Hepatocyte (in vitro differentiated cells): ENCODE results near the gene DISC1. TPM values are rescaled to one million over a fixed set of nuclear protein-coding genes. Genes with fewer than 3 reads are reported as not detected.
A peak's percentile ranks its signal among the peaks of the same experiment; 100 is the strongest.

Experiments
- DNase-seq: peaks from one replicate; pipeline ENCODE4 v3.0.0-alpha.2; 2016; ENCODE audit warnings: low spot score
- H2AFZ ChIP-seq: fragments of 200-600 bp; sonication (generic); 2 replicates; pipeline ENCODE4 v1.6.0; 2016; ENCODE audit warnings: antibody characterized with exemption, mild to moderate bottlenecking
- H3K27ac ChIP-seq: fragments of 200-600 bp; sonication (generic); 2 replicates; pipeline ENCODE4 v1.5.1; 2016; ENCODE audit warnings: mild to moderate bottlenecking
- H3K27me3 ChIP-seq: fragments of 200-600 bp; sonication (generic); 2 replicates; pipeline ENCODE4 v1.6.1; 2016
- H3K36me3 ChIP-seq: fragments of 200-600 bp; sonication (generic); replicated peaks from 2 replicates; pipeline ENCODE4 v1.5.1; 2016; ENCODE audit warnings: low read depth; ENCODE audit not compliant: insufficient read depth
- H3K4me1 ChIP-seq: fragments of 200-600 bp; sonication (generic); 2 replicates; pipeline ENCODE4 v1.5.1; 2016; ENCODE audit warnings: mild to moderate bottlenecking, moderate library complexity; ENCODE audit not compliant: insufficient read depth
- H3K4me2 ChIP-seq: fragments of 200-600 bp; sonication (generic); 2 replicates; pipeline ENCODE4 v1.6.0; 2016
- H3K4me3 ChIP-seq: fragments of 200-600 bp; sonication (generic); 2 replicates; pipeline ENCODE4 v1.5.1; 2016; ENCODE audit warnings: mild to moderate bottlenecking
- H3K79me2 ChIP-seq: fragments of 200-600 bp; sonication (generic); 2 replicates; pipeline ENCODE4 v1.6.0; 2017; ENCODE audit warnings: mild to moderate bottlenecking
- H3K9me2 ChIP-seq: fragments of 200-600 bp; sonication (generic); replicated peaks from 2 replicates; pipeline ENCODE4 v1.6.0; 2017; ENCODE audit warnings: mild to moderate bottlenecking; ENCODE audit not compliant: insufficient read depth
- H3K9me3 ChIP-seq: fragments of 200-600 bp; sonication (generic); 2 replicates; pipeline ENCODE4 v1.5.1; 2016; ENCODE audit warnings: low read depth, mild to moderate bottlenecking
- H4K20me1 ChIP-seq: fragments of 200-600 bp; sonication (generic); 2 replicates; pipeline ENCODE4 v1.6.0; 2016; ENCODE audit warnings: mild to moderate bottlenecking; ENCODE audit not compliant: insufficient read depth, poor library complexity, severe bottlenecking
- CTCF ChIP-seq: fragments of 200-600 bp; sonication (generic); IDR thresholded peaks from 2 replicates; pipeline ENCODE4 v1.5.1; 2016; ENCODE audit warnings: antibody characterized with exemption, mild to moderate bottlenecking; ENCODE audit not compliant: poor library complexity
- EZH2 ChIP-seq: fragments of 200-600 bp; sonication (generic); IDR thresholded peaks from 2 replicates; pipeline ENCODE4 v1.6.1; 2016; ENCODE audit warnings: antibody characterized with exemption, mild to moderate bottlenecking, borderline replicate concordance
- EZH2phosphoT487 ChIP-seq: fragments of 200-600 bp; sonication (generic); IDR thresholded peaks from one replicate; pipeline ENCODE4 v1.6.1; 2018; ENCODE audit warnings: antibody characterized with exemption, mild to moderate bottlenecking, low read depth, moderate library complexity; ENCODE audit not compliant: unreplicated experiment, severe bottlenecking
- WGBS: methylation state at CpG from one replicate; pipeline ENCODE4 v1.1.6; 2016; ENCODE audit warnings: low lambda C conversion rate; ENCODE audit errors: missing lambda C conversion rate; 5-methylcytosine and 5-hydroxymethylcytosine counted together
- polyA plus RNA-seq: library from polyadenylated mRNA; unstranded; fragments of >200 nt; fragmentation: Nextera tagmentation; extraction: Ambion mirVana; gene quantifications from 2 replicates; pipeline ENCODE4 v1.2.1, GENCODE V29; 2016
- total RNA-seq: library from RNA; depleted of rRNA; stranded (reverse); fragments of >200 nt; gene quantifications from 2 replicates; pipeline ENCODE4 v1.2.3, GENCODE V29; 2014

DISC1 gene
- total and polyA plus RNA-seq, 2 experiments from 2014 or later, result 3.0 to 4.7 TPM

GRCh38 chr1:231924180-231924579 lies 297.6 kb downstream of the DISC1 start:
- Histone ChIP-seq H3K4me3 (no peak overlapping the region), H3K9me3 (no peaks in the 10 kb centered on the region), H3K27ac (no peak overlapping the region), H3K79me2 (no peaks in the 10 kb centered on the region), H3K36me3 (no peaks in the 10 kb centered on the region), H3K4me2 (no peak overlapping the region), H3K4me1 (no peaks in the 10 kb centered on the region), H3K27me3 (no peaks in the 10 kb centered on the region), H4K20me1 (no peaks in the 10 kb centered on the region), H3K9me2 (no peaks in the 10 kb centered on the region), H2AFZ (no peak overlapping the region)
- 89% methylated on average over 7 of the region's 7 CpGs for WGBS
- no peak for DNase-seq
- TF ChIP-seq EZH2phosphoT487 (no peak), EZH2 (no peak), CTCF (no peak)

GRCh38 chr1:231925864-231926263 lies 299.3 kb downstream of the DISC1 start:
- Histone ChIP-seq H3K27ac (peak overlapping the region; percentile 7), H3K27me3 (no peaks in the 10 kb centered on the region), H3K36me3 (no peaks in the 10 kb centered on the region), H3K79me2 (no peaks in the 10 kb centered on the region), H3K4me3 (no peak overlapping the region), H3K4me1 (peaks cover 7% of the 10 kb centered on the region), H3K9me2 (no peaks in the 10 kb centered on the region), H4K20me1 (no peaks in the 10 kb centered on the region), H2AFZ (no peak overlapping the region), H3K4me2 (peak overlapping the region; percentile 19), H3K9me3 (no peaks in the 10 kb centered on the region)
- no peak for DNase-seq
- 74% methylated on average over 3 of the region's 3 CpGs for WGBS
- TF ChIP-seq CTCF (no peak), EZH2phosphoT487 (no peak), EZH2 (no peak)

- Histone ChIP-seq H2AFZ (no peak overlapping the region), H3K4me3 (no peak overlapping the region), H3K27ac (no peak overlapping the region), H3K9me3 (no peaks in the 10 kb centered on the region), H3K4me2 (peak overlapping the region; percentile 19), H4K20me1 (no peaks in the 10 kb centered on the region), H3K36me3 (no peaks in the 10 kb centered on the region), H3K9me2 (no peaks in the 10 kb centered on the region), H3K4me1 (peaks cover 9% of the 10 kb centered on the region), H3K27me3 (no peaks in the 10 kb centered on the region), H3K79me2 (no peaks in the 10 kb centered on the region)
- DNase-seq, result no peak
- 90% methylated on average over 1 of the region's 1 CpG for WGBS
- no peak for TF ChIP-seq EZH2
- no peak for TF ChIP-seq CTCF
- no peak for TF ChIP-seq EZH2phosphoT487
Measured at GRCh38 chr1:231926340-231926739, 299.8 kb downstream of the DISC1 start.

GRCh38 chr1:231926933-231927332 lies 300.3 kb downstream of the DISC1 start:
- Histone ChIP-seq H3K9me2 (no peaks in the 10 kb centered on the region), H3K79me2 (no peaks in the 10 kb centered on the region), H2AFZ (no peak overlapping the region), H3K9me3 (no peaks in the 10 kb centered on the region), H4K20me1 (no peaks in the 10 kb centered on the region), H3K4me2 (no peak overlapping the region), H3K36me3 (no peaks in the 10 kb centered on the region), H3K27me3 (no peaks in the 10 kb centered on the region), H3K4me1 (peaks cover 9% of the 10 kb centered on the region), H3K27ac (no peak overlapping the region), H3K4me3 (no peak overlapping the region)
- no peak for TF ChIP-seq EZH2phosphoT487
- TF ChIP-seq CTCF, result no peak
- TF ChIP-seq EZH2, result no peak
- no peak for DNase-seq
- 95% methylated on average over 2 of the region's 2 CpGs for WGBS
